MM.1S (cell line): ENCODE measurements around the gene BCL7B.
"Not testable (repeated sequence)": the region's sequence is repeated elsewhere in the genome, so short reads cannot be mapped to it uniquely, and the experiment has no call there.

Experiments
- DNase-seq: peaks from one replicate; pipeline ENCODE4 v3.0.0-alpha.2; 2015
- H2AFZ ChIP-seq: fragments of 300-600 bp; sonication (generic); 2 replicates; pipeline ENCODE4 v1.6.0; 2016; ENCODE audit warnings: antibody characterized with exemption, low read length
- H3F3A ChIP-seq: fragments of 300-600 bp; sonication (generic); 2 replicates; pipeline ENCODE4 v1.6.1; 2016; ENCODE audit warnings: mild to moderate bottlenecking, antibody characterized with exemption, low read length, moderate library complexity, mixed read lengths; ENCODE audit not compliant: insufficient read depth
- H3K27ac ChIP-seq: fragments of 300-600 bp; sonication (generic); 2 replicates; pipeline ENCODE4 v1.5.1; 2016; ENCODE audit warnings: mild to moderate bottlenecking, low read length
- H3K27me3 ChIP-seq: fragments of 300-600 bp; sonication (generic); replicated peaks from 2 replicates; pipeline ENCODE4 v1.6.0; 2016; ENCODE audit warnings: low read length; ENCODE audit not compliant: insufficient read depth
- H3K36me3 ChIP-seq: fragments of 300-600 bp; sonication (generic); replicated peaks from 2 replicates; pipeline ENCODE4 v1.6.1; 2016; ENCODE audit warnings: mild to moderate bottlenecking, low read length, mixed read lengths; ENCODE audit not compliant: insufficient read depth
- H3K4me1 ChIP-seq: fragments of 300-600 bp; sonication (generic); 2 replicates; pipeline ENCODE4 v1.6.1; 2016; ENCODE audit warnings: low read length, mixed read lengths
- H3K4me2 ChIP-seq: fragments of 300-600 bp; sonication (generic); 2 replicates; pipeline ENCODE4 v1.6.0; 2016; ENCODE audit warnings: low read depth, low read length
- H3K4me3 ChIP-seq: fragments of 300-600 bp; sonication (generic); 2 replicates; pipeline ENCODE4 v1.5.1; 2016; ENCODE audit warnings: low read length, mixed read lengths
- H3K79me2 ChIP-seq: fragments of 300-600 bp; sonication (generic); 2 replicates; pipeline ENCODE4 v1.6.1; 2016; ENCODE audit warnings: mixed run types, low read length, mixed read lengths
- H3K9ac ChIP-seq: fragments of 300-600 bp; sonication (generic); 2 replicates; pipeline ENCODE4 v1.6.1; 2016; ENCODE audit warnings: low read length, mixed read lengths
- H3K9me2 ChIP-seq: fragments of 300-600 bp; sonication (generic); replicated peaks from 2 replicates; pipeline ENCODE4 v1.6.1; 2016; ENCODE audit warnings: mild to moderate bottlenecking, low read length, mixed read lengths; ENCODE audit not compliant: insufficient read depth
- H3K9me3 ChIP-seq: fragments of 300-600 bp; sonication (generic); replicated peaks from 2 replicates; pipeline ENCODE4 v1.6.1; 2016; ENCODE audit warnings: mild to moderate bottlenecking, low read length, mixed read lengths; ENCODE audit not compliant: insufficient read depth
- H4K20me1 ChIP-seq: fragments of 300-600 bp; sonication (generic); 2 replicates; pipeline ENCODE4 v1.6.1; 2016; ENCODE audit warnings: mild to moderate bottlenecking, low read length, moderate library complexity, mixed read lengths; ENCODE audit not compliant: insufficient read depth
- CTCF ChIP-seq: fragments of 300-600 bp; sonication (generic); IDR thresholded peaks from 2 replicates; pipeline ENCODE4 v1.5.1; 2016; ENCODE audit warnings: antibody characterized with exemption, low read length, mixed read lengths
- EZH2 ChIP-seq: fragments of 300-600 bp; sonication (generic); optimal IDR thresholded peaks from 2 replicates; pipeline ENCODE3; 2017; ENCODE audit warnings: low read depth, mild to moderate bottlenecking, antibody characterized with exemption, low read length, mixed read lengths
- EZH2phosphoT487 ChIP-seq: fragments of 300-600 bp; sonication (generic); IDR thresholded peaks from 2 replicates; pipeline ENCODE4 v1.6.1; 2018; ENCODE audit warnings: antibody characterized with exemption, low read length

The BCL7B gene

DNA sequence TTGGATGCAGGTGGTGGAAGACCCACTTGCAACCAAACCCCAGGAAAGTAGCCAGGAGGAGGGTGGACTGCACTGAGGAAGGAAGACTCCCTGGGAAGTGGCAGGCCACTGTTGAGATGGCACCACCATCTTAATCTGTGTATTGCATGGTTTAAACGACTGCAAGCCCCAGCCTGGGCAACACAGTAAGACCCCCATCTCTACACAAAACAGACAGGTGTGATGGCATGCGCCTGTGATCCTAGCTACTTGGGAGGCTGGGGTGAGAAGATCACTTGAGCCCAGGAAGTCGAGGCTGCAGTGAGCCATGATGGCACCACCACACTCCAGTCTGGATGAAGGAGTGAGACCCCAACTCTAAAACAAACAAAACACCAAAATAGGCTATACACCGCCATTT is 9.7 kb upstream of the BCL7B start:
- Histone ChIP-seq H3K36me3 (no peaks in the 10 kb centered on the region; the same call in 1 of the 2 replicates), H3K4me2 (no peak overlapping the region), H3K79me2 (no peaks in the 10 kb centered on the region), H3F3A (peaks cover 14% of the 10 kb centered on the region; the same call in 1 of the 2 replicates), H3K9me2 (no peaks in the 10 kb centered on the region), H2AFZ (no peak overlapping the region), H3K27ac (no peak overlapping the region), H3K4me1 (0 out of 2 replicates have a peak, but pooled peaks cover 7% of the 10 kb centered on the region), H3K9me3 (no peaks in the 10 kb centered on the region), H4K20me1 (no peaks in the 10 kb centered on the region), H3K4me3 (no peak overlapping the region), H3K27me3 (no peaks in the 10 kb centered on the region), H3K9ac (no peak overlapping the region)
- no peak for TF ChIP-seq CTCF
- no peak for TF ChIP-seq EZH2phosphoT487
- TF ChIP-seq EZH2 = no peak
- DNase-seq = no peak

DNA sequence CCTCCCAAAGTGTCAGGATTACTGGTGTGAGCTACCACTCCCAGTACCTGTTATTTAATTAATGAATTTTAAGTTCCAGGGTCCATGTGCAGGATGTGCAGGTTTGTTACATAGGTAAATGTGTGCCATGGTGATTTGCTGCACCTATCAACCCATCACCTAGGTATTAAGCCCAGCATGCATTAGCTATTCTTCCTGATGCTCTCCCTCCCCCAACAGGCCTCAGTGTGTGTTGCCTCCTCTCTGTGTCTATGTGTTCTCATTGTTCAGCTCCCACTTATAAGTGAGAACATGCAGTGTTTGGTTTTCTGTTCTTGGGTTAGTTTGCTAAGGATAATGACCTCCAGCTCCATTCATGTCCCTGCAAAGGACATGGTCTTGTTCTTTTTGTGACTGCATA is 8.9 kb upstream of the BCL7B start:
- H3K27me3 ChIP-seq, H3K79me2 ChIP-seq, H3K36me3 ChIP-seq, H3K9me3 ChIP-seq, H3K27ac ChIP-seq, H3K4me1 ChIP-seq, DNase-seq, H4K20me1 ChIP-seq, H3K9me2 ChIP-seq: not testable (repeated sequence)
- Histone ChIP-seq H3K4me3 (peak overlapping the region; percentile 61), H3K4me2 (peak overlapping the region; percentile 74), H3F3A (peaks cover 14% of the 10 kb centered on the region; the same call in 1 of the 2 replicates), H3K9ac (peak overlapping the region; percentile 34; the same call in 1 of the 2 replicates), H2AFZ (peak overlapping the region; percentile 67)

GRCh38 chr7:73565675-73566340 is 8.3 kb upstream of the BCL7B start:
- Histone ChIP-seq H3K9me2 (no peaks in the 10 kb centered on the region), H2AFZ (peak overlapping the region; percentile 67), H3K9me3 (no peaks in the 10 kb centered on the region), H3K27me3 (no peaks in the 10 kb centered on the region), H3K4me1 (0 out of 2 replicates have a peak, but pooled peaks cover 7% of the 10 kb centered on the region), H3K4me3 (peak overlapping the region; percentile 61), H3K79me2 (no peaks in the 10 kb centered on the region), H3K4me2 (peak overlapping the region; percentile 74), H4K20me1 (no peaks in the 10 kb centered on the region), H3K27ac (no peak overlapping the region; the same call in 1 of the 2 replicates), H3K9ac (peak overlapping the region; percentile 34; the same call in 1 of the 2 replicates), H3K36me3 (no peaks in the 10 kb centered on the region), H3F3A (peaks cover 14% of the 10 kb centered on the region; the same call in 1 of the 2 replicates)
- TF ChIP-seq EZH2 (no peak), EZH2phosphoT487 (no peak), CTCF (no peak)
- peak; percentile 39 for DNase-seq
